Cardiac fibroblast (primary cell): Measurements from ENCODE around the gene AP4B1.

Source experiments
- DNase-seq, 2 donors: peaks; one replicate each; pipeline versions ENCODE4 v3.0.0 to v3.0.0-alpha.2; 2010; ENCODE audit warnings: low read depth in 2 of 2
- H3K4me3 ChIP-seq, 2 donors: replicated peaks in 1 of 2; 1 replicate in 1 of 2; 2 replicates in 1 of 2; pipeline ENCODE4 v1.5.1; 2011; ENCODE audit warnings: low read depth in 2 of 2, low read length in 2 of 2, mild to moderate bottlenecking in 2 of 2, moderate library complexity in 1 of 2
- TF ChIP-seq, protein P1 (sequence below): IDR thresholded peaks from one replicate; pipeline ENCODE4 v1.5.1; 2011; ENCODE audit warnings: low read depth, mild to moderate bottlenecking, low read length, inconsistent platforms

AP4B1 gene

DNA sequence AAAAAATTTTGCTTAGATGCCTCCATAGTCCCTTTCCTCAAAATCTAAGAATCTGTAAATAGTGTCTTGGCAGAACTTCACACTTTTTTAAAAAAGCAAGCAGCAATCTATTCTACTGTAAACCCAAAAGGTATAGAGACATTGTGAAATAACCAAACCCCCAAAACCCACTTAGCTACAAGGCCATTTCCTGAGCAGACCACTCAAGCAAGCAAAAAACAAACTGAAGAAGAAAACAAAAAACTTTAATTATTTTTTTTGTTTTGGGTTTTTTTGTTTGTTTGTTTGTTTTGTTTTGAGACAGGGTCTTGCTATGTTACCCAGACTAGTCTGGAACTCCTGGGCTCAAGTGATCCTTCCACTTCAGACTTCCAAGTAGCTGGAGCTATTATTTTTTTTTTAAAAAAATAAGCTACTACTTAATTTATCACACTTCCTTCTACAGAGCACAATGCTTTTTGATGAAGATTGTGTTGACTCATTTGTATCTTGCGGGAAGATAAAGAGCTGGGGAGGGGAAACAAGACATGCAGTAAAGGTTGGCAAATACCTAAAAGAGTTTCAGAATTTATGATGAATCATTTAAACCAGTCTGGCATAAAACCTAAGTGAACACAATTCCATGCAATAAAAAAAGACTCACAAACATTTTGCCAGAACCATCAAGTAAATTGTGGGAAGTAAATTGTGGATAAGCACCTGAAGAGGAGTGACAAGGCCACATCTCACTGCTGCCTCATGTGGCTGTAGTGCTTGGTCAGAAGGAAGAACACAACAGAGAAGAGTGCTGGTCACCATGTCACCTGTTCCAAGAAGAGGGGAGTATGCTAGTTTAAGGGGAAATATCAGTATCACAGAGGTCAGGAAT lies 30.4 kb downstream of the AP4B1 start:
- no peak overlapping the region for H3K4me3 ChIP-seq
- TF ChIP-seq, protein P1, sequence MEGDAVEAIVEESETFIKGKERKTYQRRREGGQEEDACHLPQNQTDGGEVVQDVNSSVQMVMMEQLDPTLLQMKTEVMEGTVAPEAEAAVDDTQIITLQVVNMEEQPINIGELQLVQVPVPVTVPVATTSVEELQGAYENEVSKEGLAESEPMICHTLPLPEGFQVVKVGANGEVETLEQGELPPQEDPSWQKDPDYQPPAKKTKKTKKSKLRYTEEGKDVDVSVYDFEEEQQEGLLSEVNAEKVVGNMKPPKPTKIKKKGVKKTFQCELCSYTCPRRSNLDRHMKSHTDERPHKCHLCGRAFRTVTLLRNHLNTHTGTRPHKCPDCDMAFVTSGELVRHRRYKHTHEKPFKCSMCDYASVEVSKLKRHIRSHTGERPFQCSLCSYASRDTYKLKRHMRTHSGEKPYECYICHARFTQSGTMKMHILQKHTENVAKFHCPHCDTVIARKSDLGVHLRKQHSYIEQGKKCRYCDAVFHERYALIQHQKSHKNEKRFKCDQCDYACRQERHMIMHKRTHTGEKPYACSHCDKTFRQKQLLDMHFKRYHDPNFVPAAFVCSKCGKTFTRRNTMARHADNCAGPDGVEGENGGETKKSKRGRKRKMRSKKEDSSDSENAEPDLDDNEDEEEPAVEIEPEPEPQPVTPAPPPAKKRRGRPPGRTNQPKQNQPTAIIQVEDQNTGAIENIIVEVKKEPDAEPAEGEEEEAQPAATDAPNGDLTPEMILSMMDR, result peak; percentile 48
- peak; percentile 49 to 51 for DNase-seq

DNA sequence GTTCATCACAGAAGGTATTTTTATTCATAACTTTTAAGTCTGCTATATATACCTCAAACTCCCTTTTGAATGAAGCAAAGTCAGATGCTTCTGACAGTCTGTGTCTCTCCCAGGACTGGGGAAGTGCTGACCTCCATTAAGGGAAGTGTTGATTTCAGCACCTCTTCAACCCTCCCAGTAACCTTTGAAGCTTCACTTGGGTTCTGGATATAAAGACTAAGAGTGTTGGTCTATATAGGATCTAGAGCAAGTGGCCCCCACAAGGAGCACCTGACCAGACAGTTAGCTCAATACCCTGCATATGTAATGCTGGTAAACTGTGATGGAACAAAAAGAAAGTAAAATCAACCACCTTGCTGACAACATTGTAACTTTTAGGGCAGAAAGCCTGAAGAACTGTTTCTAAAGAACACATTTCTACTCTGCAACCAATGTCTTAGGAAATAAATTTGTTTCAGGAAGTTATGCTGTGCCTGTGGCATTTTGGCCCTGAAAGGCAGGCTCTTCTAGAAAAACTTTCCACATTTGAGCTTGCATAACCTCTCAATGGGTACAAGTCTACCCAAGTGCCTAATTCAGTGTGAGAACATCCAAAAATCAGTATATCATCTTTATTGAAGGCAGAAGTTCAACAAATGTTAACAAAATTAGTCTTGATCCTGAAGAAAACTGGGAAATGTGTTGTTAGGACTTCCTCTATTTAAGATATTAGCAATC lies 32.2 kb downstream of the AP4B1 start:
- H3K4me3 ChIP-seq, result no peak overlapping the region
- DNase-seq, result peak; percentile 30 to 52
- TF ChIP-seq, protein P1, result no peak

DNA sequence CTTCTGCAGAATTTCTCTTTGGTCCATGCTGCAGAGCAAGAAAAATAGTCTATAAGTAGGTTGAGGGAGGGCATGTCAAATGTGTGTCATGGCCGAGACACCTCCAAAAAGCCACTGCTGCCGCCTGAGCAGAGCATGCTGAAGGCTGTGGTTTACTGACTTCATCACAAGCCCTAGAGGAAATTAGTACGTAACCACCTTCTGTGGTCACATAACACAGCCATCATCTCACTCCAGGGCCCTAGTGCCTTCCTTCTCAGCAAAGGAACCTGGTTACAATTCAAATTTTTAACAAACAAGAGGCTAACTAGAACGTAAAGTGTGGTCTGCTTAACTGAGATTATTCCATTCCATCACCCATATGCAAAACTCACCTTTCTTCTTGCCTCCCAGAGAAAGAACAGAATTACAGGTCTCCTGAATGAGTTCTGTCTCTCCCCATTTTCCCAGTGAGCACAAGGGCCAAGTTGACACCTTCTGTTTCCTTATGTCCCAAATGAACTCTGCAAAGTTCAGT lies 32.9 kb downstream of the AP4B1 start, which contains the start of gene PTPN22:
Gene PTPN22, minus strand, starts transcription at position 116 of the 517 bp plus-strand sequence.
- TF ChIP-seq, protein P1, result no peak
- H3K4me3 ChIP-seq, result peak within 1 kb of the TSS in 1 of 2 donors; percentile 11
- peak; percentile 64 to 79 for DNase-seq

DNA sequence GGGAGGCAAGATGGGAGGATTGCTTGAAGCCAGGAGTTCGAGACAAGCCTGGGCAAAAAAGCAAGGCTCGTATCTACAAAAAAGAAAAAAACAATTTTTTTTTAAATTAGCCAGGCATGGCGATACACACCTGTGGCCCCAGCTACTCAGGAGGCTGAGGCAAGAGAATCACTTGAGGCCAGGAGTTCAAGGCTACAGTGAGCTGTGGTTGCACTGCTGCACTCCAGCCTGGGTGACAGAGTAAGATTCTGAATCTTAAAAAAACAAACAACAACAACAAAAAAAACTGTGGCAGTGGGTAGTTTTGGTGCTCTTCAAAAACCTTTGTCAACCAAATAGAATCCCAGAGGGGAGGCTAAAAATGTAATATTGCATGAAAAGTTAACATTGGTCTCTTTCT lies 33.8 kb downstream of the AP4B1 start:
- DNase-seq, result no peak
- no peak overlapping the region for H3K4me3 ChIP-seq
- TF ChIP-seq, protein P1, result no peak

DNA sequence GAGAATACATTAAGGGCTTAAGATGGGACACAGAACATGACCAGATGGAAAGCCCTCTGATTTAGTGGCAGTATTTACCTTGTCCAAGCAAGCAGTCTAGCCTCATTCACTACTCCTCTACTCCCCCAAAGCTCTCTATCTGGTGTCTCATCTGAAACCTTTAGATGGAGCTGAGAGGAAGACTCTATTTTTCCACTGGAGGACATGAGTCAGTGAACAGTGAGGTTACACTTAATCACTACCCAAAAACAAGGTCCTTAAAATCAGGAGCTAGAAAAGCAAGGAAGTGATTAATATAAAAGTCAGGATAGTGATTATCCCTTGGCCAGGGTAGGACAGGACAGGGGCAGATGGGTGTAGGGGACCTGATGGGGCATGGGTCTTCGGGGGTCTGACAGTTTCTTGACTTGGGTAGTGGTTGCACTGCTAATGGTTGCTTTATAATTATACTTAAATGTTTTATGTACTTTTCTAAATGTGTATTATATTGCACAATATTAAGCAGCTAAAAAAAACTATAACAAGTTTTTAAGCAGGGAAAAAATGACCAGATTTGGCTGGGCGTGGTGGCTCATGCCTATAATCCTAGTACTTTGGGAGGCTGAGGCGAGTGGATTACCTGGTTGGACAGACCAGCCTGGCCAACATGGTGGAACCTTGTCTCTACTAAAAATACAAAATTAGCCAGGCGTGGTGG lies 36.1 kb downstream of the AP4B1 start:
- TF ChIP-seq, protein P1, result no peak
- DNase-seq, result peak; percentile 9 to 75

DNA sequence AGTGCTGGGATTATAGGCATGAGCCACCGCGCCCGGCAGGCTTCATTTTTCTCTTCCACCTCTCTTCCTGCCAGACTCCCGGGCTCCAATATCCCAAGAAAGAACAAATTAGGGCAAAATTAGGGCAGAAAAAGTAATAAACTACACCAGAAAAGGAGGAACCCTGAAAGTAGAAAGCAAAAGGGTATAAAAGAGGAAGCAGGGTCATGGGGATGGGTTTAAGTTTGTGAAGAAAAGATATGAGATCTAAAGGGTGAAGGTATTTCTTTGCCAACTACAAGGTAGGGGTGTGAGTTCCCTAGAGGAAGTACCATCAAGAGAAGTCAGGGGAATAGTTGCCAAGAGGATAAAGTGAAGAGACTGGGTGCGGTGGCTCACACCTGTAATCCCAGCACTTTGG lies 43.0 kb downstream of the AP4B1 start:
- H3K4me3 ChIP-seq, result no peak overlapping the region
- no peak for DNase-seq
- TF ChIP-seq, protein P1, result no peak

More for the DNA sequence above, 36.1 kb downstream of the AP4B1 start:
- H3K4me3 ChIP-seq, result no peak overlapping the region
